Adrenal gland (tissue), 12 donors: ENCODE data around the gene UBA52. TPM values are rescaled to one million over a fixed set of nuclear protein-coding genes. Genes with fewer than 3 reads are reported as not detected.
"Not testable (repeated sequence)": the region's sequence is repeated elsewhere in the genome, so short reads cannot be mapped to it uniquely, and the experiment has no call there.

ENCODE experiments used
- DNase-seq, 7 donors: peaks; one replicate each; pipeline ENCODE4 v3.0.0-alpha.2; 2019 to 2020
- H3K27ac ChIP-seq, 5 donors: fragments of 200-600 bp; sonication (generic) in 4 of 5; 1 replicate in 3 of 5; 2 replicates in 2 of 5; pipeline versions ENCODE4 v1.5.1 to v1.8.0; 2016 to 2020; ENCODE audit warnings: mild to moderate bottlenecking in 1 of 5
- H3K27me3 ChIP-seq: fragments of 200-600 bp; 2 replicates; pipeline ENCODE4 v1.8.0; 2021
- H3K36me3 ChIP-seq, 2 donors: fragments of 200-600 bp; replicated peaks in 1 of 2; 1 replicate in 1 of 2; 2 replicates in 1 of 2; pipeline versions ENCODE4 v1.5.1 to v1.8.0; 2018 to 2022
- H3K4me1 ChIP-seq, 2 donors: fragments of 200-600 bp; replicated peaks in 1 of 2; 1 replicate in 1 of 2; 2 replicates in 1 of 2; pipeline versions ENCODE4 v1.5.1 to v1.8.0; 2018 to 2021
- H3K4me3 ChIP-seq, 4 donors: fragments of 200-600 bp; sonication (generic) in 3 of 4; one replicate each; pipeline ENCODE4 v1.5.1; 2016 to 2018
- H3K9me3 ChIP-seq, 3 donors: fragments of 200-600 bp; sonication (generic) in 1 of 3; replicated peaks in 1 of 3; 1 replicate in 2 of 3; 2 replicates in 1 of 3; pipeline versions ENCODE4 v1.5.1 to v1.8.0; 2016 to 2021
- POLR2A ChIP-seq, 2 donors: fragments of 450-650 bp; IDR thresholded peaks; one replicate each; pipeline ENCODE4 v1.6.1; 2017; ENCODE audit warnings: antibody characterized with exemption in 2 of 2, mild to moderate bottlenecking in 2 of 2, moderate library complexity in 1 of 2
- WGBS, 4 donors: extraction: QIAGEN DNeasy Blood & Tissue Kit in 2 of 4; methylation state at CpG; one replicate each; pipeline versions ENCODE4 v1.1.5 to v1.1.7; 2013 to 2017; 5-methylcytosine and 5-hydroxymethylcytosine counted together
- intact Hi-C, 2 donors: fragments of 100-400 bp; cut with DNase I; formaldehyde crosslinking; loops; one replicate each; pipeline versions ENCODE4 v1.14.1 to v1.15.0; 2022 to 2023
- polyA plus RNA-seq, 3 donors: library from polyadenylated mRNA; stranded (reverse); fragments of 200-250 nt in 2 of 3; fragments of 350-450 nt in 1 of 3; fragmentation: Illumina TruSeq in 1 of 3; extraction: RNeasy Lipid Tissue Mini Kit (QIAGEN cat#74804) in 1 of 3; gene quantifications; one replicate each; pipeline ENCODE4 v1.2.3, GENCODE V29; 2013 to 2014
- total RNA-seq, 9 donors: library from RNA; depleted of rRNA in 4 of 9; stranded (reverse); fragments of >200 nt in 4 of 9; fragments of 120-200 nt in 1 of 9; fragmentation: NEBNext Ultra II Directional in 1 of 9; extraction: Animal tissue kit (Norgen Biotek cat#: 25700) in 1 of 9; gene quantifications; one replicate each; pipeline versions ENCODE4 v1.1.0 to v1.2.4, GENCODE V29; 2013 to 2023
- TF ChIP-seq, protein P1 (sequence below), 6 experiments: fragments of 450-650 bp in 4 of 6; fragments of 200-600 bp in 2 of 6; sonication (generic) in 1 of 6; IDR thresholded peaks; 1 replicate in 5 of 6; 2 replicates in 1 of 6; pipeline versions ENCODE4 v1.5.1 to v1.8.0; 2016 to 2021; ENCODE audit warnings: antibody characterized with exemption in 6 of 6, mild to moderate bottlenecking in 2 of 6, moderate library complexity in 1 of 6
- donor health status: healthy with polysubstance abuse.
- donor health status: Bipolar disorder and iron deficiency.
- donor health status: DM: yes; HTN: yes; CAD: no.
- donor health status: DM: no; HTN: no; CAD: no.
- donor health status: DM: no; HTN: no; CAD: no.
- donor health status: DM: yes; HTN: yes; CAD: no.

UBA52 gene
- total and polyA plus RNA-seq, 12 donors = 781 to 1,900 (median 1,042) TPM

DNA sequence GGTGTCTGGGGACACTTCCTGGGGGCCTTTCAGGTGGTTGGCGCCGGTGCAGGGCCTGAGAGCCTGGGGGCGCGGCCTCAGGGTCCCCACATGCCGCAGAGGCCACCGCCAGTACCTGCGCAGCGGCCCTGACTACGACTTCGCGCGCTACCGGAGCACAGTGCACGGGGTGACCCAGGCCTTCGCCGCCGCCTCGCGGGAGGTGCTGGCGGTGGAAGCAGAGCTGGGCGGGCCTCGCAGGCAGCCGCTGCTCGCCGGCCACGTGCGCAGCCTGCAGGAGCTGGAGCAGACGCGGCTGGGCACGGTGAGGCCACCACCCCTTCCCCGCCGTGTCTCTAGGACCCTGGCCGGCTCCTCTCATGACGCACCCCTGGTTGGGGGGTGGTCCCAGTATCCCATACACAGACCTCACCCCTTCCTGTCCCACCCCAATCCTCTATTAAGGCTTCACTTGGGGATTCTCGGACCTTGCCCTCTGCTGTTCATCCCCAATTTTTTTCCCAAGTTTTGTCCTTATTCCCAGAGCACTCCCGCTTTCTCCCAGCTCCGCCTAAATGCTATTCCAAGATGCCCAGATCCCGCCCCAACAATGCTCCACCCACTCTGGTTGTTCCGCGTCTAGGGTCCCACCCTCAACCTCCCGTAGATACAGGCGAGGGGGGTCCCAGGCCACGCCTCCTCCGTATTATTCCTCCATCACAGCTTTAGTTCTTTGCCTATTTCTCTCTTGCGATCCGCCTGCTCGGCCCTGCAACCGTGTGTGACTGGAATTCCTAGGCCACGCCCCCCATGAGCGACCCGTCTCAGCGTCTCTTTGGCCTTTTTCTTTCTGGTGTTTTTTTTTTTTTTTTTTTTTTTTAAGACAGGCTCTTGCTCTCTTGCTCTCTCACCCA lies 18.0 kb downstream of the UBA52 start:
- peak overlapping the region; percentile 30 to 92 (median 78) for H3K27ac ChIP-seq
- intact Hi-C loops = loop anchor here (5.0 to 10.0 kb wide), 3 partner anchors 135 to 258 kb away; no protein-coding TSS in a partner anchor
- WGBS, 4 donors = 17 to 38% (median 27%) methylated on average over 25 to 52 of the region's 52 CpGs
- peak; percentile 65 to 81 (median 74) for DNase-seq
- H3K9me3 ChIP-seq = no peaks in the 10 kb centered on the region
- H3K4me3 ChIP-seq = peak overlapping the region; percentile 31 to 67 (median 50)
- H3K36me3 ChIP-seq = peaks cover 0 to 4% of the 10 kb centered on the region in 2 donors
- H3K27me3 ChIP-seq = no peaks in the 10 kb centered on the region
- peaks cover 10 to 30% of the 10 kb centered on the region in 2 donors for H3K4me1 ChIP-seq
- TF ChIP-seq, protein P1, sequence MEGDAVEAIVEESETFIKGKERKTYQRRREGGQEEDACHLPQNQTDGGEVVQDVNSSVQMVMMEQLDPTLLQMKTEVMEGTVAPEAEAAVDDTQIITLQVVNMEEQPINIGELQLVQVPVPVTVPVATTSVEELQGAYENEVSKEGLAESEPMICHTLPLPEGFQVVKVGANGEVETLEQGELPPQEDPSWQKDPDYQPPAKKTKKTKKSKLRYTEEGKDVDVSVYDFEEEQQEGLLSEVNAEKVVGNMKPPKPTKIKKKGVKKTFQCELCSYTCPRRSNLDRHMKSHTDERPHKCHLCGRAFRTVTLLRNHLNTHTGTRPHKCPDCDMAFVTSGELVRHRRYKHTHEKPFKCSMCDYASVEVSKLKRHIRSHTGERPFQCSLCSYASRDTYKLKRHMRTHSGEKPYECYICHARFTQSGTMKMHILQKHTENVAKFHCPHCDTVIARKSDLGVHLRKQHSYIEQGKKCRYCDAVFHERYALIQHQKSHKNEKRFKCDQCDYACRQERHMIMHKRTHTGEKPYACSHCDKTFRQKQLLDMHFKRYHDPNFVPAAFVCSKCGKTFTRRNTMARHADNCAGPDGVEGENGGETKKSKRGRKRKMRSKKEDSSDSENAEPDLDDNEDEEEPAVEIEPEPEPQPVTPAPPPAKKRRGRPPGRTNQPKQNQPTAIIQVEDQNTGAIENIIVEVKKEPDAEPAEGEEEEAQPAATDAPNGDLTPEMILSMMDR (IDR thresholded peaks at IDR 0.05) = peak in 3 of 6 experiments; percentile 26 to 47 (median 28)
- TF ChIP-seq POLR2A (IDR thresholded peaks at IDR 0.05) = no peak

DNA sequence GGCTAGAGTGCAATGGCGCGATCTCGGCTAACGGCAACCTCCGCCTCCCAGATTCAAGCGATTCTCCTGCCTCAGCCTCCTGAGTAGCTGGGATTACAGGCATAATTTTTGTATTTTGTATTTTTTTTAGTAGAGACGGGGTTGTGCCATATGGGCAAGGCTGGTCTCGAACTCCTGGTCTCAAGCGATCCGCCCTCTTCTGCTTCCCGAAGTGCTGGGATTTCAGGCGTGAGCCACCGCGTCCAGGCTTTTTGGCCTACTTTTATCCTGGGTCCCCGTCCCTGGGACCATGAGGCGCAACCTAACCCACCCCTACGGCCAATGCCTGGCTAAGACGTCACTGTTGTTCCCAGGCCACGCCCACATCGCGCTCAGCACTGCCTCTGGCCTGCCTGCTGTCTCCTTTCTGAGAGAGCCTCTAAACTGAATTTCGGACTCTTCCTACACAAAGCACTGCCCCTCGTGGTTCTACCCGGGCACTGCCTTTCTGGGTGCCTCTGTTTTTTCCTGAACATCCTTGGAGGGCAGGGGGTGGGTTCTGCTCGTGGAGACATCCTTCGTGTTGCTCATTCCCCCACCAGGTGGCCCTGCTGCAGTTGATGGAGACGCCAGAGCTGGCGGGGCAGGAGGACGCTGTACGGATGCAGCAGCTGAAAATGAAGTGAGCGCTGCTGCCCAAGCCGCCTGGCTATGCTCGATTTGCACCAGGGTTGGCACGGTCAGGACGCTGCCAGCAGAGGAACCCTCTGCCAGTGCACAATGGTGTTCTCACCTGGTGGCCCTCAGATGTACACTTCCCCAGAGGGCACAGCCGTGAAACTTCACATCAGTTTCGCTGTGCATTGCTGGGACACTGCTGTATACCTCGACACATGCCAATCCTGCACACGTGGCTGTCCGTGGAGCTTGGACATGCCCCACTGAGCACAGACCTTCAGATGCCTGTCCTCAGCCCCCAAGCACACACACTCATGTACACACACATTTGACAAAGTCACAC lies 18.9 kb downstream of the UBA52 start:
- Histone ChIP-seq H3K4me3 (no peak overlapping the region), H3K9me3 (no peaks in the 10 kb centered on the region), H3K4me1 (peaks cover 10 to 35% of the 10 kb centered on the region in 2 donors), H3K36me3 (peaks cover 0 to 4% of the 10 kb centered on the region in 2 donors), H3K27me3 (no peaks in the 10 kb centered on the region), H3K27ac (peak overlapping the region in 1 of 5 donors; percentile 92)
- intact Hi-C loops = loop anchor here (5.0 to 10.0 kb wide), 3 partner anchors 136 to 257 kb away; no protein-coding TSS in a partner anchor
- TF ChIP-seq, protein P1 (IDR thresholded peaks at IDR 0.05) = peak in 2 of 6 experiments; percentile 29 to 32
- no peak for TF ChIP-seq POLR2A (IDR thresholded peaks at IDR 0.05)
- 82 to 87% (median 82%) methylated on average over 31 to 40 of the region's 40 CpGs for WGBS, 4 donors
- DNase-seq = peak in 3 of 7 donors; percentile 40 to 93 (median 52)

DNA sequence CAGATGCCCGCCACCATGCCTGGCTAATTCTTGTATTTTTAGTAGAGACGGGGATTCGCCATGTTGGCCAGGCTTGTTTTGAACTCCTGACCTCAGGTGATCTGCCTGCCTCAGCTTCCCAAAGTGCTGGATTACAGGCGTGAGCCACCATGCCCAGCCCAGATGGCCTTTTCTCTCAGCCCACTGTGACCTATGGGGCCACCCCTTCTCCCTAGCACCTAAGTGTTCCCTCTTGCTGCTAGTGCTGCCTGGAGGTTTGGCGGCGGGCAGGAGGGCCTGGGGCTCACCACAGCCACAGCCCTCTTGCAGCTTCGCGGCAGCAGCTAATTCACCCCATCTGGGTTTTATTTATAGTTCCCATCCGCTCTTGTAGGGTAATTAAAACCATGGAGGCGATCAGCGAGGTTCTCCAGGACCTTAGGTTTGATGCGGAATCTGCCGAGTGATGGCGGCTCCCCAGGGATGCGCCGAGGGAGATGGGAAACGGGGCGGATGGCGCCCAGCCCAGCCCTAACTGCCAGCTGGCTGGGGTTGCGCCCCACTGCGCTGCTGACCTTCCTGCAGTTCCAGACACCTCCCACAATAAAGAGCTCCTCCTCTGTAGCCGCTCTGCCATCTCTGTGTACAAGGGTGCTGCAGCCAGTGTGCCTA lies 20.2 kb downstream of the UBA52 start:
- Histone ChIP-seq H3K4me3 (no peak overlapping the region), H3K9me3 (no peaks in the 10 kb centered on the region), H3K4me1 (peaks cover 10 to 40% of the 10 kb centered on the region in 2 donors), H3K36me3 (peaks cover 0 to 4% of the 10 kb centered on the region in 2 donors), H3K27me3 (no peaks in the 10 kb centered on the region), H3K27ac (no peak overlapping the region)
- no peak for DNase-seq
- 94 to 96% (median 95%) methylated on average over 21 to 22 of the region's 22 CpGs for WGBS, 4 donors
- no peak for TF ChIP-seq POLR2A (IDR thresholded peaks at IDR 0.05)
- TF ChIP-seq, protein P1 (IDR thresholded peaks at IDR 0.05) = no peak
- intact Hi-C loops = loop anchor here (5.0 to 10.0 kb wide), 3 partner anchors 137 to 255 kb away; no protein-coding TSS in a partner anchor

DNA sequence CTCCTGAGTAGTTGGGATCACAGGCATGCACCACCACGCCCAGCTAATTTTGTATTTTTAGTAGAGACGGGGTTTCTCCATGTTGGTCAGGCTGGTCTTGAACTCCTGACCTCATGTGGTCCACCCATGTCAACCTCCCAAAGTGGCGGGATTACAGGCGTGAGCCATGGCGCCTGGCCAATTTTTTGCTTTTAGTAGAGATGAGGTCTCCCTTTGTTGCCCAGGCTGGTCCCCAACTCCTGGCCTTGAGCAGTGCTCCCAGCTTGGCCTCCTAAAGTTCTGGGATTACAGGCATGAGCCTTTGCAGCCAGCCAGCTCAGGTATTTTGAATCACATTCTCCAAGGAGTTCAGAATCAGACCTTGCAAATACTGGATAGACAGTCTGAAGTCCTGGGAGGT lies 21.1 kb downstream of the UBA52 start:
- intact Hi-C loops = loop anchor here (5.0 to 10.0 kb wide), 3 partner anchors 138 to 255 kb away; no protein-coding TSS in a partner anchor
- peak in 1 of 7 donors; percentile 41 for DNase-seq
- peaks cover 10 to 41% of the 10 kb centered on the region in 2 donors for H3K4me1 ChIP-seq
- WGBS, 4 donors = 68 to 76% (median 71%) methylated on average over 4 to 5 of the region's 5 CpGs
- H3K36me3 ChIP-seq, H3K9me3 ChIP-seq, H3K27me3 ChIP-seq, H3K27ac ChIP-seq, H3K4me3 ChIP-seq: not testable (repeated sequence)
